Neural progenitor cell (in vitro differentiated cells): ENCODE data around the gene EPRS1. TPM values are rescaled to one million over a fixed set of nuclear protein-coding genes. Genes with fewer than 3 reads are reported as not detected.

Experiments used
- DNase-seq: peaks from one replicate; pipeline ENCODE4 v3.0.0-alpha.2; 2016; ENCODE audit warnings: low spot score
- H2AFZ ChIP-seq: fragments of 200-600 bp; sonication (generic); replicated peaks from 2 replicates; pipeline ENCODE4 v1.6.1; 2016; ENCODE audit warnings: antibody characterized with exemption
- H3F3A ChIP-seq: fragments of 200-600 bp; sonication (generic); 2 replicates; pipeline ENCODE4 v1.6.1; 2016; ENCODE audit warnings: antibody characterized with exemption, low read depth
- H3K27ac ChIP-seq: fragments of 200-600 bp; sonication (generic); 2 replicates; pipeline ENCODE4 v1.5.1; 2016; ENCODE audit warnings: mild to moderate bottlenecking
- H3K27me3 ChIP-seq: fragments of 200-600 bp; sonication (generic); 2 replicates; pipeline ENCODE4 v1.6.1; 2016; ENCODE audit warnings: mild to moderate bottlenecking, moderate library complexity
- H3K36me3 ChIP-seq: fragments of 200-600 bp; sonication (generic); 2 replicates; pipeline ENCODE4 v1.5.1; 2016
- H3K4me1 ChIP-seq: fragments of 200-600 bp; sonication (generic); 2 replicates; pipeline ENCODE4 v1.6.1; 2016; ENCODE audit warnings: mixed run types
- H3K4me2 ChIP-seq: fragments of 200-600 bp; sonication (generic); 2 replicates; pipeline ENCODE4 v1.6.1; 2016
- H3K4me3 ChIP-seq: fragments of 200-600 bp; sonication (generic); 2 replicates; pipeline ENCODE4 v1.5.1; 2016
- H3K79me2 ChIP-seq: fragments of 200-600 bp; sonication (generic); 2 replicates; pipeline ENCODE4 v1.6.1; 2016; ENCODE audit warnings: low read depth
- H3K9ac ChIP-seq: fragments of 200-600 bp; sonication (generic); 2 replicates; pipeline ENCODE4 v1.6.1; 2016
- H3K9me3 ChIP-seq: fragments of 200-600 bp; sonication (generic); 2 replicates; pipeline ENCODE4 v1.5.1; 2016; ENCODE audit warnings: low read depth
- H4K20me1 ChIP-seq: fragments of 200-600 bp; sonication (generic); 2 replicates; pipeline ENCODE4 v1.6.1; 2016; ENCODE audit warnings: low read depth
- H3K27ac Mint-ChIP-seq: 3 replicates; pipeline ENCODE4 v1.8.0; 2021; ENCODE audit warnings: mixed read lengths
- H3K27me3 Mint-ChIP-seq: 2 replicates; pipeline ENCODE4 v1.8.0; 2022; ENCODE audit warnings: low read depth, mild to moderate bottlenecking, inconsistent platforms, moderate library complexity, mixed read lengths; ENCODE audit not compliant: insufficient read depth
- H3K36me3 Mint-ChIP-seq: 3 replicates; pipeline ENCODE4 v1.8.0; 2021; ENCODE audit warnings: mixed read lengths
- H3K4me1 Mint-ChIP-seq: 3 replicates; pipeline ENCODE4 v1.8.0; 2021; ENCODE audit warnings: mixed read lengths
- H3K4me3 Mint-ChIP-seq: 3 replicates; pipeline ENCODE4 v1.8.0; 2021; ENCODE audit warnings: mild to moderate bottlenecking, moderate library complexity, mixed read lengths
- H3K9me3 Mint-ChIP-seq: 3 replicates; pipeline ENCODE4 v1.8.0; 2020; ENCODE audit warnings: mixed read lengths
- EZH2 ChIP-seq: fragments of 200-600 bp; sonication (generic); IDR thresholded peaks from 2 replicates; pipeline ENCODE4 v1.6.1; 2017; ENCODE audit warnings: antibody characterized with exemption, mild to moderate bottlenecking, moderate library complexity
- EZH2phosphoT487 ChIP-seq: fragments of 200-600 bp; sonication (generic); IDR thresholded peaks from 2 replicates; pipeline ENCODE4 v1.6.1; 2017; ENCODE audit warnings: antibody characterized with exemption
- total RNA-seq: library from RNA; depleted of rRNA; stranded (reverse); fragments of >200 nt; gene quantifications from 2 replicates; pipeline ENCODE4 v1.2.3, GENCODE V29; 2015; ENCODE audit warnings: low replicate concordance
- TF ChIP-seq, protein P1 (sequence below): fragments of 200-600 bp; sonication (generic); IDR thresholded peaks from 2 replicates; pipeline ENCODE4 v1.5.1; 2017; ENCODE audit warnings: antibody characterized with exemption, mild to moderate bottlenecking

The EPRS1 gene
- total RNA-seq, 1 donor from 2014 or later: 92.9 TPM

DNA sequence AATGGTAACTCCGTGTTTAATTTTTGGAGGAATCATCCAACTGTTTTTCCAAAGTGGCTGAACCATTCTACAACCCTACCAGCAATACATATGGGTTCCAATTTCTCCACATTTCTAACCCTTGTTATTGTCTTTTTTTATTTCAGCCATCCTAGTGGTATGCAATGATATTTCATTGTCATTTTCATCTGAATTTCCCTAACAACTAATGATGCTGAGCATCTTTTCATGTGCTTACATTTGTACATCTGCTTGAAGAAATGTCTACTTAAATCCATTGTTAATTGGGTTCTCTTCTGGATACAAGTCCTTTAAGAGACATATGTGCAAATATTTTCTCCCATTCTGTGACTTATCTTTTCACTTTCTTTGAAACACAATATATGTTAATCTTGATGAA, 43.3 kb downstream of the EPRS1 start:
- no peak for TF ChIP-seq EZH2
- TF ChIP-seq, protein P1, sequence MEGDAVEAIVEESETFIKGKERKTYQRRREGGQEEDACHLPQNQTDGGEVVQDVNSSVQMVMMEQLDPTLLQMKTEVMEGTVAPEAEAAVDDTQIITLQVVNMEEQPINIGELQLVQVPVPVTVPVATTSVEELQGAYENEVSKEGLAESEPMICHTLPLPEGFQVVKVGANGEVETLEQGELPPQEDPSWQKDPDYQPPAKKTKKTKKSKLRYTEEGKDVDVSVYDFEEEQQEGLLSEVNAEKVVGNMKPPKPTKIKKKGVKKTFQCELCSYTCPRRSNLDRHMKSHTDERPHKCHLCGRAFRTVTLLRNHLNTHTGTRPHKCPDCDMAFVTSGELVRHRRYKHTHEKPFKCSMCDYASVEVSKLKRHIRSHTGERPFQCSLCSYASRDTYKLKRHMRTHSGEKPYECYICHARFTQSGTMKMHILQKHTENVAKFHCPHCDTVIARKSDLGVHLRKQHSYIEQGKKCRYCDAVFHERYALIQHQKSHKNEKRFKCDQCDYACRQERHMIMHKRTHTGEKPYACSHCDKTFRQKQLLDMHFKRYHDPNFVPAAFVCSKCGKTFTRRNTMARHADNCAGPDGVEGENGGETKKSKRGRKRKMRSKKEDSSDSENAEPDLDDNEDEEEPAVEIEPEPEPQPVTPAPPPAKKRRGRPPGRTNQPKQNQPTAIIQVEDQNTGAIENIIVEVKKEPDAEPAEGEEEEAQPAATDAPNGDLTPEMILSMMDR: no peak
- no peak for TF ChIP-seq EZH2phosphoT487
- Histone ChIP-seq H3K36me3 (peaks cover 15% of the 10 kb centered on the region), H2AFZ (no peak overlapping the region), H3K79me2 (no peaks in the 10 kb centered on the region), H3K9ac (no peak overlapping the region), H3K27me3 (no peaks in the 10 kb centered on the region), H3K27ac (no peak overlapping the region), H3F3A (no peaks in the 10 kb centered on the region), H4K20me1 (no peaks in the 10 kb centered on the region), H3K9me3 (no peaks in the 10 kb centered on the region), H3K4me3 (no peak overlapping the region), H3K4me1 (no peaks in the 10 kb centered on the region), H3K4me2 (no peak overlapping the region)
- Mint-ChIP-seq H3K36me3 (peaks cover 5% of the 10 kb centered on the region), H3K4me1 (no peaks in the 10 kb centered on the region), H3K9me3 (no peaks in the 10 kb centered on the region), H3K4me3 (no peak overlapping the region), H3K27me3 (no peaks in the 10 kb centered on the region), H3K27ac (no peak overlapping the region)
- DNase-seq: no peak

- Histone ChIP-seq H3K4me2 (no peak overlapping the region), H3K9me3 (no peaks in the 10 kb centered on the region), H2AFZ (no peak overlapping the region), H3K4me3 (no peak overlapping the region), H3K9ac (no peak overlapping the region), H3K4me1 (no peaks in the 10 kb centered on the region), H3F3A (no peaks in the 10 kb centered on the region), H3K27ac (no peak overlapping the region), H3K79me2 (no peaks in the 10 kb centered on the region), H3K27me3 (no peaks in the 10 kb centered on the region), H4K20me1 (no peaks in the 10 kb centered on the region), H3K36me3 (peaks cover 20% of the 10 kb centered on the region)
- TF ChIP-seq EZH2phosphoT487 (no peak), EZH2 (no peak)
- TF ChIP-seq, protein P1: no peak
- Mint-ChIP-seq H3K27me3 (no peaks in the 10 kb centered on the region), H3K27ac (no peak overlapping the region), H3K4me3 (no peak overlapping the region), H3K9me3 (no peaks in the 10 kb centered on the region), H3K36me3 (peaks cover 10% of the 10 kb centered on the region), H3K4me1 (no peaks in the 10 kb centered on the region)
- no peak for DNase-seq
Measured at GRCh38 chr1:220001095-220001501, 45.2 kb downstream of the EPRS1 start.

GRCh38 chr1:219999821-220000220, 46.5 kb downstream of the EPRS1 start:
- Histone ChIP-seq H3F3A (no peaks in the 10 kb centered on the region), H3K79me2 (no peaks in the 10 kb centered on the region), H3K9me3 (no peaks in the 10 kb centered on the region), H3K36me3 (peaks cover 20% of the 10 kb centered on the region), H3K9ac (no peak overlapping the region), H3K4me3 (no peak overlapping the region), H3K4me1 (no peaks in the 10 kb centered on the region), H3K27ac (no peak overlapping the region), H3K27me3 (no peaks in the 10 kb centered on the region), H2AFZ (no peak overlapping the region), H4K20me1 (no peaks in the 10 kb centered on the region), H3K4me2 (no peak overlapping the region)
- Mint-ChIP-seq H3K27ac (no peak overlapping the region), H3K4me1 (no peaks in the 10 kb centered on the region), H3K27me3 (no peaks in the 10 kb centered on the region), H3K4me3 (no peak overlapping the region), H3K9me3 (no peaks in the 10 kb centered on the region), H3K36me3 (peaks cover 10% of the 10 kb centered on the region)
- no peak for DNase-seq
- TF ChIP-seq, protein P1: no peak
- TF ChIP-seq EZH2phosphoT487: no peak
- no peak for TF ChIP-seq EZH2

Other genes starting within 250 kb of the EPRS1 start
- gene SLC30A10, start 117.9 kb downstream of the EPRS1 start, total RNA-seq: 0.09 and 0.19 TPM in 2 replicates
- 18.0 and 33.1 TPM in 2 replicates for gene BPNT1, start 43.3 kb upstream of the EPRS1 start, total RNA-seq
- gene IARS2, start 47.6 kb upstream of the EPRS1 start, total RNA-seq: 69.4 and 100 TPM in 2 replicates
- 31.6 and 36.4 TPM in 2 replicates for gene RAB3GAP2, start 225.9 kb upstream of the EPRS1 start, total RNA-seq